K562 (cell line): ENCODE results near the gene MTFR2. TPM values are rescaled to one million over a fixed set of nuclear protein-coding genes. Genes with fewer than 3 reads are reported as not detected.

Experiments
- ATAC-seq: fragments of 200-7000 bp; cut with Tn5 transposase; 3 replicates; pipeline ENCODE4 v1.9.1; 2020; ENCODE audit warnings: moderate library complexity
- BruUV-seq: library from RNA; stranded (reverse); fragments of 400-500 nt; replicated peaks from 2 replicates; lab custom pipeline; 2021; lab: Mats Ljungman, UMichigan
- CTCF ChIA-PET: fragments of 300-600 bp; formaldehyde crosslinking; extraction: SDS; loops from one replicate; lab custom pipeline; 2021; ENCODE audit warnings: low intra/inter-chr PET ratio; lab: Yijun Ruan, JAX
- POLR2A ChIA-PET: fragments of 300-600, 350-650 bp; sonication (Branson Sonifier 250); formaldehyde crosslinking; extraction: SDS; loops from one replicate; lab custom pipeline; 2021; ENCODE audit warnings: antibody characterized with exemption, inconsistent platforms; lab: Yijun Ruan, JAX
- DNase-seq, 4 experiments: peaks; one replicate each; pipeline versions ENCODE4 v3.0.0 to v3.0.0-alpha.2; 2011 to 2018; ENCODE audit warnings: low spot score in 3 of 4, mixed read lengths in 3 of 4; ENCODE audit errors: extremely low read depth in 1 of 4
- FAIRE-seq: peaks from 2 replicates; lab custom pipeline; 2011; peaks lifted over from hg19 to GRCh38; lab: Jason Lieb, UNC
- H2AFZ ChIP-seq: 2 replicates; pipeline ENCODE4 v1.6.0; 2011; ENCODE audit warnings: low read depth, low read length, control low read depth, inconsistent platforms
- H3K27ac ChIP-seq: fragments of 200-600 bp; 3 replicates; pipeline ENCODE4 v1.8.0; 2011; ENCODE audit warnings: low read depth, mild to moderate bottlenecking, control low read depth, inconsistent platforms, low read length, moderate library complexity, mixed read lengths; ENCODE audit errors: extremely low read depth
- H3K27me3 ChIP-seq, 2 experiments: fragments of 300-600 bp in 1 of 2; 2 replicates in 1 of 2; 3 replicates in 1 of 2; pipeline versions ENCODE4 v1.6.0 to v1.8.0; 2011; ENCODE audit warnings: inconsistent platforms in 2 of 2, low read length in 2 of 2, mild to moderate bottlenecking in 1 of 2, mixed read lengths in 1 of 2, moderate library complexity in 1 of 2; ENCODE audit not compliant: control insufficient read depth in 2 of 2, insufficient read depth in 2 of 2
- H3K36me3 ChIP-seq: fragments of 300-600 bp; 3 replicates; pipeline ENCODE4 v1.8.0; 2011; ENCODE audit warnings: mild to moderate bottlenecking, low read length, inconsistent platforms; ENCODE audit not compliant: control insufficient read depth, insufficient read depth
- H3K4me1 ChIP-seq, 2 experiments: fragments of 200-600 bp in 1 of 2; replicated peaks in 1 of 2; 2 replicates in 1 of 2; 3 replicates in 1 of 2; pipeline versions ENCODE4 v1.5.1 to v1.8.0; 2011; ENCODE audit warnings: inconsistent platforms in 2 of 2, low read length in 2 of 2, mild to moderate bottlenecking in 1 of 2, mixed read lengths in 1 of 2, moderate library complexity in 1 of 2; ENCODE audit not compliant: control insufficient read depth in 2 of 2, insufficient read depth in 2 of 2
- H3K4me2 ChIP-seq: 2 replicates; pipeline ENCODE4 v1.6.1; 2011; ENCODE audit warnings: low read length, control low read depth, inconsistent platforms, mixed read lengths; ENCODE audit not compliant: insufficient read depth
- H3K4me3 ChIP-seq: fragments of 200-600 bp; sonication (generic), shearing (Covaris generic); 2 replicates; pipeline ENCODE4 v1.5.1; 2016; ENCODE audit warnings: control low read depth, inconsistent platforms
- H3K79me2 ChIP-seq: fragments of 200-600 bp; 3 replicates; pipeline ENCODE4 v1.8.0; 2011; ENCODE audit warnings: low read length, inconsistent platforms; ENCODE audit not compliant: control insufficient read depth, insufficient read depth
- H3K9ac ChIP-seq, 2 experiments: 2 replicates each; pipeline versions ENCODE4 v1.6.0 to v1.6.1; 2011; ENCODE audit warnings: low read depth in 2 of 2, low read length in 2 of 2, control low read depth in 1 of 2, inconsistent platforms in 1 of 2, mild to moderate bottlenecking in 1 of 2, mixed read lengths in 1 of 2; ENCODE audit not compliant: insufficient read depth in 1 of 2
- H3K9me1 ChIP-seq: one replicate; pipeline ENCODE4 v1.6.0; 2011; ENCODE audit warnings: inconsistent platforms, mild to moderate bottlenecking, low read length, moderate library complexity; ENCODE audit not compliant: control insufficient read depth, insufficient read depth
- H3K9me3 ChIP-seq: replicated peaks from 2 replicates; pipeline ENCODE4 v1.5.1; 2011; ENCODE audit warnings: low read depth, low read length, inconsistent platforms; ENCODE audit not compliant: control insufficient read depth, insufficient read depth
- H4K20me1 ChIP-seq: replicated peaks from 2 replicates; pipeline ENCODE4 v1.6.1; 2011; ENCODE audit warnings: low read length, inconsistent platforms, mixed read lengths; ENCODE audit not compliant: control insufficient read depth, insufficient read depth
- RFX1 ChIP-seq: fragments of 450-650 bp; IDR thresholded peaks from 2 replicates; pipeline ENCODE4 v1.6.1; 2016; ENCODE audit warnings: mild to moderate bottlenecking, moderate library complexity
- SOX6 ChIP-seq: fragments of 450-650 bp; IDR thresholded peaks from 2 replicates; pipeline ENCODE4 v1.6.1; 2014; ENCODE audit warnings: mild to moderate bottlenecking
- WGBS: fragments of 100-300 bp; shearing (Covaris generic); methylation state at CpG from one replicate; pipeline ENCODE4 v1.1.6; 2016; ENCODE audit warnings: low coverage, mixed read lengths; ENCODE audit not compliant: insufficient coverage; ENCODE audit errors: missing lambda C conversion rate; 5-methylcytosine and 5-hydroxymethylcytosine counted together
- in situ Hi-C: fragments of 300-500 bp; cut with MboI; formaldehyde crosslinking; loops from 4 replicates; pipeline ENCODE4 v1.15.0; 2018; ENCODE audit warnings: inconsistent platforms, mixed read lengths
- intact Hi-C: fragments of 100-400 bp; cut with micrococcal nuclease; formaldehyde crosslinking; loops from 2 replicates; pipeline ENCODE4 v1.14.2; 2022
- polyA plus RNA-seq, 8 experiments: library from polyadenylated mRNA; depleted of rRNA in 4 of 8; stranded (reverse) in 5 of 8; unstranded in 3 of 8; fragments of >200 nt; fragmentation: Nextera tagmentation in 2 of 8; fragmentation: Illumina TruSeq in 1 of 8; extraction: Ambion mirVana in 2 of 8; extraction: Trizol in 1 of 8; gene quantifications; 2 replicates each; pipeline versions ENCODE4 v1.2.1 to v1.2.3, GENCODE V29; 2011 to 2014; ENCODE audit warnings: inconsistent platforms in 1 of 8, missing spikeins in 1 of 8
- total RNA-seq, 7 experiments: library from RNA; depleted of rRNA in 6 of 7; stranded (reverse); fragments of >200 nt in 6 of 7; fragmentation: Illumina TruSeq in 2 of 7; extraction: Trizol in 2 of 7; gene quantifications; 2 replicates each; pipeline versions ENCODE4 v1.2.1 to v1.2.3, GENCODE V29; 2011 to 2021; ENCODE audit warnings: low replicate concordance in 1 of 7
- TF ChIP-seq, protein P1 (sequence below): sonication (generic); formaldehyde crosslinking; IDR thresholded peaks from 2 replicates; pipeline ENCODE4 v1.8.0; 2022; ENCODE audit warnings: missing genetic modification reagents, mild to moderate bottlenecking, moderate library complexity, borderline replicate concordance
- TF ChIP-seq, protein P2 (sequence below), 2 experiments: fragments of 450-650 bp in 1 of 2; IDR thresholded peaks; 2 replicates each; pipeline ENCODE4 v1.6.1; 2011 to 2017; ENCODE audit warnings: low read depth in 2 of 2, antibody characterized with exemption in 1 of 2, borderline replicate concordance in 1 of 2, low read length in 1 of 2, mild to moderate bottlenecking in 1 of 2, mixed read lengths in 1 of 2; ENCODE audit not compliant: control insufficient read depth in 1 of 2

Gene MTFR2
- total and polyA plus RNA-seq, 9 of the 15 experiments (the other 6 are each of a cell fraction or from before 2014, with no cell fraction given), result 10.1 to 63.3 (median 45.9) TPM

GRCh38 chr6:136188486-136188885, 61.6 kb downstream of the MTFR2 start:
- Histone ChIP-seq H3K9ac (no peak overlapping the region), H3K4me2 (no peak overlapping the region), H2AFZ (no peak overlapping the region), H3K9me3 (no peaks in the 10 kb centered on the region), H3K36me3 (no peaks in the 10 kb centered on the region), H3K4me1 (peaks cover 0 to 5% of the 10 kb centered on the region in 2 experiments; a peak in 3 of 5 replicates), H3K27ac (no peak overlapping the region), H3K4me3 (no peak overlapping the region), H3K79me2 (no peaks in the 10 kb centered on the region), H4K20me1 (0 out of 2 replicates have a peak, but pooled peaks cover 3% of the 10 kb centered on the region), H3K9me1 (no peaks in the 10 kb centered on the region), H3K27me3 (peaks cover 32 to 34% of the 10 kb centered on the region in 2 experiments)
- no TSS peak for BruUV-seq
- no peak for DNase-seq
- in situ Hi-C loops (no loop called here), intact Hi-C loops (no loop called here)
- no peak for FAIRE-seq
- CTCF ChIA-PET, result no interaction called here
- POLR2A ChIA-PET, result interaction anchor here (0.6 to 1.9 kb wide), 4 partner anchors 8 to 104 kb away, joined by 3 to 6 read pairs (median 4); no protein-coding TSS in a partner anchor
- TF ChIP-seq, protein P1, sequence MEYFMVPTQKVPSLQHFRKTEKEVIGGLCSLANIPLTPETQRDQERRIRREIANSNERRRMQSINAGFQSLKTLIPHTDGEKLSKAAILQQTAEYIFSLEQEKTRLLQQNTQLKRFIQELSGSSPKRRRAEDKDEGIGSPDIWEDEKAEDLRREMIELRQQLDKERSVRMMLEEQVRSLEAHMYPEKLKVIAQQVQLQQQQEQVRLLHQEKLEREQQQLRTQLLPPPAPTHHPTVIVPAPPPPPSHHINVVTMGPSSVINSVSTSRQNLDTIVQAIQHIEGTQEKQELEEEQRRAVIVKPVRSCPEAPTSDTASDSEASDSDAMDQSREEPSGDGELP (CRISPR knock-in tag), result no peak
- peak; percentile 28 for TF ChIP-seq RFX1
- TF ChIP-seq, protein P2, sequence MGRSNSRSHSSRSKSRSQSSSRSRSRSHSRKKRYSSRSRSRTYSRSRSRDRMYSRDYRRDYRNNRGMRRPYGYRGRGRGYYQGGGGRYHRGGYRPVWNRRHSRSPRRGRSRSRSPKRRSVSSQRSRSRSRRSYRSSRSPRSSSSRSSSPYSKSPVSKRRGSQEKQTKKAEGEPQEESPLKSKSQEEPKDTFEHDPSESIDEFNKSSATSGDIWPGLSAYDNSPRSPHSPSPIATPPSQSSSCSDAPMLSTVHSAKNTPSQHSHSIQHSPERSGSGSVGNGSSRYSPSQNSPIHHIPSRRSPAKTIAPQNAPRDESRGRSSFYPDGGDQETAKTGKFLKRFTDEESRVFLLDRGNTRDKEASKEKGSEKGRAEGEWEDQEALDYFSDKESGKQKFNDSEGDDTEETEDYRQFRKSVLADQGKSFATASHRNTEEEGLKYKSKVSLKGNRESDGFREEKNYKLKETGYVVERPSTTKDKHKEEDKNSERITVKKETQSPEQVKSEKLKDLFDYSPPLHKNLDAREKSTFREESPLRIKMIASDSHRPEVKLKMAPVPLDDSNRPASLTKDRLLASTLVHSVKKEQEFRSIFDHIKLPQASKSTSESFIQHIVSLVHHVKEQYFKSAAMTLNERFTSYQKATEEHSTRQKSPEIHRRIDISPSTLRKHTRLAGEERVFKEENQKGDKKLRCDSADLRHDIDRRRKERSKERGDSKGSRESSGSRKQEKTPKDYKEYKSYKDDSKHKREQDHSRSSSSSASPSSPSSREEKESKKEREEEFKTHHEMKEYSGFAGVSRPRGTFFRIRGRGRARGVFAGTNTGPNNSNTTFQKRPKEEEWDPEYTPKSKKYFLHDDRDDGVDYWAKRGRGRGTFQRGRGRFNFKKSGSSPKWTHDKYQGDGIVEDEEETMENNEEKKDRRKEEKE (IDR thresholded peaks at IDR 0.05; ENCODE audit: borderline replicate concordance in 1 of 2, control insufficient read depth in 1 of 2, low read depth in 2 of 2, low read length in 1 of 2), result no peak
- no peak for TF ChIP-seq SOX6
- 0% methylated on average over 2 of the region's 2 CpGs for WGBS
- ATAC-seq, result no peak
